NCI-H1417 treated with DMSO at 0.1 percent for 48 hours (cell line): ENCODE measurements around the gene INSYN1.
"Not testable (repeated sequence)": the region's sequence is repeated elsewhere in the genome, so short reads cannot be mapped to it uniquely, and the experiment has no call there.

ENCODE experiments used
- DNase-seq: peaks from one replicate; lab custom pipeline; 2025; lab: John Stamatoyannopoulos, UW

INSYN1 gene

DNA sequence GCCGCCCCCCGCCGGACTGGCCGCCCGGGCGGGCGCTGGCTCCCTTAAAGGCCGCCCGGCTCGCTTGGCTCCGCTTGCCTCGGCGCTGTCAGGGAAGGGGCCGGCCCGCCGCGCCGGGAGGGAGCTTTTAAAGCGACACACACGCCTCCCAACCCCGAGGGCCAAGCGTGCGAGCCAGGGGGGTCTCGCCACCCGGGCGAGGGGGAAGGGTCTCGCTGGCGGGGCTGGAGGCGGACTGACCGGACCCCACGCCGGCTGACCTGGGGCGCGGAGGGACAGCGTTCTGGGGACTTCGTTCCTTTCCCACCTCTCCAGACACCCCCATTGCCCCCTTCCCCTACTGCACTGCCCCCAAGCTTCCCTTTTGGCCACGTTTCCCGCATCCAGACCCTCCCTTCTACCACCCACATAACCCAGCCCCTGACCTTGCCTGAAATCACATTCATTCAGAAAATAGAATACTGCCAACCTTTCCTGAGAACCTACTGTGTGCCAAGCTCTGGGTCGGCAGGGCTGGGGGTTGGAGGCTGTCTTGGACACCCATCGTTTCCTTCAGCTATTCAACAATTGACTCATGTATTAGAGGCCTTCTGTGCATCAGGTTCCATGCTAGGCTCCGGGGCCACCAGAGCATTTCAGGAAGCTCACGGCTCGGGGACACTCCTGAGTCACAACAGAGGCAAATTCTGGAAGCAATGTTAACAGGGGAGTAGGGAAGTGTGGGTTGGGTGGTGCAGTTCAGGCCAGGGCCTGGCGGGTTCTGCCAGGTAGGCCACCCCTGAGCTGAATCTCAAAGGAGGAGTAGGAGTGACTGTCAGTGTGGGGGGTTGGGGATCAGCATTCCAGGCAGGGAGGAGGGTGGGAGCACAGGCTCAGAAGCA is at the start of gene INSYN1:
TSS of gene INSYN1 (minus strand) at position 102 of the 881 bp plus-strand sequence. CDS start 2,221 bp downstream, outside the sequence.
- no peak for DNase-seq

GRCh38 chr15:73802431-73803041 is 49.4 kb upstream of the INSYN1 start:
- DNase-seq, result no peak

DNA sequence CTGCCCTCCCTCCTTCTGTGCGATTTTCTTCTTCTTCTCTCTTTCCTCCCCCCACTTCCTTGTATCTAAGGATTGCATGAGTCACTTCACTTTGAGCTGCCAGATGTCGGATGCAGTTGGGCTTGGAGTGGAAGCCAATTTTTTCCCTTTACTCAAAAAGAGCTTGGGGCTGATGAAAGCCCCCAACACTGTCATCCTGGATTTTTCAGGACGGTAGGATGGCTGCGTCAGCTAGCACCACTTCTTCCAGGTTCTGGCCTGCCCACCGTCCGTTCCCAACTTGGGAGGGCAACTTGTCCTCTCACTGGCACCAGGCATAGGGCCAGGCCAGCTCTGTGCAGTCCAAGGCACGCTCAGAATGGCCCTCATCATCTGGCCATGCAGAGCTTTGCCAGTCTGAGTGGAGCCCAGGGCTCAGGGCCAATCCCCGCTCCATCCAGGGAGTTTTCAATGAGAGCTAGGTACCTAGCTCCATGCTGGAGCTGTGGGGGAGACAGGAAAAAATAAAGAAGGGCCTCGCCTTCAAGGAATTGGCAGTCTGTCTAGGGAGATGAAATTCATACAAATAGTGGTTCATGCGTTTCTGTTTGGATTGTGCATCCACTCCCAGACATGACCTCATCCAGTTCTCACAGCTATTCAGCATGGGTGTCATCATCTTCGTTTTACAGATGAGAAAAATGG is 47.7 kb upstream of the INSYN1 start:
- no peak for DNase-seq

DNA sequence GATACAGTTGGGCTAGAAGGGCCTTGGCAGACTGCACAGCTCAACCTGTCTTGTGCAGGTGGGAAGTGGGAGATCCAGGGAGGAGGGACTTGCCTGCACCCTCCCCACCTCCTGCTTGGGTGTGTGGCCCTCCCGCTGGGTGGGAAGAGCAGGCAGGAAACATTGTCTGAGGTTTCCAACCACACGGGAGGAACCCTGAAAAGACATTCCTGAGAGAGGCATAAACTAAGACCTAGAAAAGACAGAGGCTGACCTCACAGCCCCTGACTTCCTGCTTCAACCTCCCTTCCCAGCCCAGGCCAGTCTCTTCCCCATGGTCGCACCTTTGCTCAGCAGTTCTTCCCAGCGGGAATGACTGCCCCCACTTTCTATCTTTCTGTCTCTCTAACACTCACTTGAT is 46.3 kb upstream of the INSYN1 start:
- DNase-seq, result no peak

- no peak for DNase-seq
Observed at GRCh38 chr15:73797366-73798158, 44.4 kb upstream of the INSYN1 start.

GRCh38 chr15:73796331-73796831 is 43.2 kb upstream of the INSYN1 start:
- DNase-seq, result no peak

GRCh38 chr15:73794443-73795133 is 41.4 kb upstream of the INSYN1 start:
- DNase-seq, result no peak

DNA sequence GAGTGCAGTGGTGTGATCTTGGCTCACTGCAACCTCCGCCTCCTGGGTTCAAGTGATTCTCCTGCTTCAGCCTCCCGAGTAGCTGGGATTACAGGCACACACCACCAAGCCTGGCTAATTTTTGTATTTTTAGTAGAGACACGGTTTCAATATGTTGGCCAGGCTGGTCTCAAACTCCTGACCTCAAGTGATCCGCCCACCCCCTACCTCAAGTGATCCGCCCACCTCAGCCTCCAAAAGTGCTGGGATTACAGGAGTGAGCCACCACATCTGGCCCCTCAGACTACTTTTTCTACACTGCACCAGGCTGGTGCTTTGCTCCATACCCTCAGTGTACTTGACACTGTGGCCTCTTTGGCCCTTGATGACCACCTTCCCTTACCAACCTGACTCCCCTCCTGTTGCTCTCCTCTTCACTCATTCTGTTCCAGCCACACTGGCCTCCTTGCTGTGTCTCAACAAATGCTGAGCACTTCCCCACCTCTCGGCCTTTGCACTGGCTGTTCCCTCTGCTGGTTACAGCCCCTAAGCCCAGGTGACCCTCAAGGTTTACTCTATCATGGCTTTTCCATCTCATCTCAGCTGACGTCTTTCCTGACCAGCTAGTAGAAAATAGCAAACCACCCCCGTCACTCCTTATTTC is 39.9 kb upstream of the INSYN1 start:
- DNase-seq, result not testable (repeated sequence)

DNA sequence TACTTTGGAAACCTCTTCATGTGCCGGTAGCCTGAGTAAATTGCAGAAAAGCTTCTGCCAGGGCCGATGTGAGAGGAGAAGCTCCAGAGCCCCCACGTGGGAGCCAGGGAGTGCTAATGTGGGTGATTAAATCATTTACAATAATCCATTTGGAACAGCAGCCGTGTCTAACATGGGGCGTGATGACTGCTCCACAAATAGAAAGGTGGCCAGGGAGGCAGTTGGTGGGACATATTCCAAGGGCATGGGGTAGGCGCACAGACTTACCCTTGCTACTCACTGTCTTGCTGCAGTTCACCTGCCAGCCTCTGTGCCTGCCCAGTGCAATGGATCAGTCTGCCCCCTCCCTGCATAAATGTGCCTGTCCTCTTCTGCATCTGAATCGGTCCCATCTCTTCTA is 39.3 kb upstream of the INSYN1 start:
- DNase-seq, result no peak

DNA sequence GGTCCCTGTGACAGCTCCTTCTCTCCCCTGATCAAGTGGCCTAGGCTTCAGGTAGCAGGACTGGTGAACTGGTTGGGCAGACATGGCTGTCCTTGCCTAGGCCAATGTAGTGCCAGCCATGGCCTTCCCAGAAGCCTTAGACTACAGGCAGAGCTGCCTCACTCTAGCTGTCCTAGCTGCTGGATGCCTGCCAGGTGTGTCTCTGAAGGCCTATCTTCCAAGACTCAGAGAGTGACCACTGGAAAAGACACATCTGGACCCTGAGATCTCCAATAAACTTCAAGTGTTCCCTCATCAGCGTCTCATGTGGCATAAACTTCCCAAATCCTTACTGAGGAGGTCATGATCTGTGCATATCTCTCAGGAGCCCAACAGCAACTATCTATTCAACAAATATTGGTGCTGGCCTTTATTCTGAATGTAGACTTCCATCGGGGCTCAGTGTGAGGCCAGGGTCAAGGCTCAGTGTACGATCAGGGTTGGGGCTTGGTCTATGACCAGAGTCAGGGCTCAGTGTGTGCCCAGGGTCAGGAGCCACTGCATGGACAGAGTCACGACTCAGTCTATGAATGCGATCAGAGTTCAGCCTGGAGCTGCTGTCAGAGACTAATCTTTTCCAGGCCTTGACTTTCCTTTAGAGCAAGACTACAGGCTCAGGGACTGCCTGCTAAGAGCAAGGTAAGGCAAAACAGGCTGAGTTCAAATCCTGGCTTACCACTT is 36.5 kb upstream of the INSYN1 start:
- no peak for DNase-seq

GRCh38 chr15:73787621-73788020 is 34.5 kb upstream of the INSYN1 start:
- no peak for DNase-seq

- no peak for DNase-seq
Observed at GRCh38 chr15:73786538-73786937, 33.4 kb upstream of the INSYN1 start.

DNA sequence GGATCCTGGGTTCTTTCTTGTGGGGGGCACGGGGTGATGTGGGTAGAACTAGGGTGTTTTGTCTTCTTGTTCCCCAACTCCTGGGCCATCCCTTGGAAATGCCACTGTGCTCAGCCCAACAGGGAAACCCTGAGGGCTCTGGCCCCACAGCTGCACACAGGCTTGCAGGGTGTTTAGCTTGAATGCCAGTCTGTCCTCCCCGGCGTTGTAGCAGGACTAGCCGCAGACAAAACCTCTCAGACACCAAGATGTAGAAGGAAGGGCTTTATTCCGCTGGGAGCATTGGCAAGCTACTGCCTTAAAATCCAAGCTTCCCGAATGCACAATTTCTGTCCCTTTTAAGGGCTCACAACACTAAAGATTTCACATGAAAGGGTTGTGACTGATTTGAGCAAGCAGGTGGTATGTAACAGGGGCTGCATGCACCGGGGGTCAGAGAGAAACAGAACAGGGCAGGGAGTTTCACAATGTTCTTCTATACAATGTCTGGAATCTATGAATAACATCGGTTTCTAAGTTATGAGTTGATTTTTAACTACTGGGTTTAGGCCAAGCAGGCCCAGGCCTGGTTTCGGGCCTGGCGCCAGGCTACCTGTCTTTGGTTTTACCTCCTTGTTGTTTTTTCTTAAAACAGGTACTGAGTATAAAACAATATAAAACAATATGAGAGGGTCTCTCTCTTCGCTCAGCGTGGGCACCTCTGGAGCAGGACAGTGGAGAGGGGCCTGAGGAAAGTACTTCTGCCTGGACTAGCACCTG is 32.3 kb upstream of the INSYN1 start:
- DNase-seq, result not testable (repeated sequence)

- DNase-seq, result no peak
Observed at GRCh38 chr15:73784291-73784690, 31.1 kb upstream of the INSYN1 start.

DNA sequence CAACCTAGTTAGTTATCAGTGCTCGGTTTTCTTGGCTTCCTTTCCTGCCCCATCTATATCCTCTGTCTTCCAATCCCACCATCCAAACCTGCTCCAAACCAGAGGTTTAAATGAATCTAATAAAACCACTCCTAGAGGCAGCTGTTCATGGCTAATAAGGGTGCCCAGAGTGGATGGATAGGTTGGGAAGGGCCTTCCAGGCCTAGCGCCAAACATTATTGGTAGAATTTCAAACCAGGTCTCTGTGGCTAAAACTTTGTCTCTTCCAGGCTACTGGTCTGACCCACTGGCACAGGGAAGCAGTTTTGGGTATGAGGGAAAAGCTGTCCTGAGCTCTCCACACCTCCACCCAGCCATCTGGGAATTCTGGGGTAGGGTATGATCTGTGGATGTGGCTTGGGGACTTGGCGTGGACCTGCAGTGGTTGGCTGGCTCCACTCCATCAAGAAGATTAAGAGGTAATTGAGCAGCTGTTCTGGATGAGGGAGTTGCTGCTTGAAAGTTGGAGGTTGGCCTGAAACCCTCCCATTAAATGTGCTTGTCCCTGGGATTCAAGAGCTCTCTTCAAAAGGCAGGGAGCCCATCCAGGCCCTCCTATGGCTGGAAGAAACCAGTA is 29.3 kb upstream of the INSYN1 start:
- DNase-seq, result no peak

DNA sequence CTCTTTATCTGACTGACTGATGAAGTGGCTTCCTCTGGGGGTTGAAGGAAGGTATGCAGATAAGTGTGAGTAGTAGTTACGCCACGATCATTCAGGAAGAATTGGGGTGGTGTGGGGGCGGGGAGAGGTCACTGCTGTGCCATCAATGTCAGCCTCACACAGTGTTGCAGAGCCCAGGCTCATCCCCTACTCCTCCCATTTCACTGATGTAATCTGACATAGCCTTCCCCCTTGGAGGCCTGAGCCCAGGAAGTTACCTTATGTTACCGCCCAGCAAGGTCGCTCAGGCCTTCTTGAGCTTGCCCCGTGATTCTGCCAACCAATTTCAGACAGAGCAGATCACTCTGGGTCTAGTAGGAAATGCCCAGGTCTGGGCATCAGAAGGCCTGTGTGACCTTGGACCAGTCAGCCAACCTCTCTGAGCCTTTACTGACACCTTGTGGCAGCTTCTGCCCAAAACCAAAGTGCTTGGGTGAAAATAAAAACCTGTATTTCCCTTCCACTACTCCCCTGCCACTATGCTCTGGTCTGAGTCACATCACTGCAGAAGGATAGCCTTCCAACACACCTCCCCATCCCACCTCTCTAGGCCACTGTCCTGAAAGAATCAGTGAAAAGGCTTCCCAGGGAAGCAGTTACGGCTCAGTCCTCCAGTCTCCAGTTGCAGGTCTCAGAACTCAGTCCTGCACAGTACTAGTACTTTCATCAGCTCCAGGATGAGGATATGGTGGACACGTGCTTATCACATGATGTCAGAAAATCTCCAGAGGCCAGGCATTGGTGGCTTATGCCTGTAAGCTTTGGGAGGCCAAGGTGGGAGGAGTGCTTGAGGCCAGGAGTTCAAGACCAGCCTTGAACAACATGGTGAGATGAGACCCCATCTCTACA is 28.1 kb upstream of the INSYN1 start:
- DNase-seq, result no peak

- DNase-seq, result no peak
Observed at GRCh38 chr15:73779974-73780373, 26.8 kb upstream of the INSYN1 start.

DNA sequence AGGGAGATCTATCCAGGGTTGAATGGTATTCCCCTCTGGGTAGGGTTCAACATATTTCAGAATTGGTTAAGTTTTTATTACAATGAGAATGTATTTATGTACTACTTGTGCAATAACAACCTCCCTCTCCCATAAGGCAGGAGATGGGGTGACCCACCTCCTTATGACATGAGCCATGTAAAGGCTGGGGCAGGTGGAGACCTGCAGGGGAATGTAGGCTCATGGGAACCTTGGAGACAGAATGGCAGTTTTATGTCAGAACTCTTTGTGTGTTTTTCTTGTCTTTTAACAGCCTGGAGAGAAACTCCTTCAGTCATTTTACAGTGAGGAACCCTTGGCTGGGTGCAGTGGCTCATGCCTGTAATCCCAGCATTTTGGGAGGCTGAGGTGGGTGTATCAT is 24.6 kb upstream of the INSYN1 start:
- DNase-seq, result no peak
